Heart right ventricle (tissue), 16 donors: ENCODE data around the gene TUBA8. TPM values are rescaled to one million over a fixed set of nuclear protein-coding genes. Genes with fewer than 3 reads are reported as not detected.

Experiments used
- ATAC-seq, 8 donors: fragments of 200-7000 bp; cut with Tn5 transposase; one replicate each; pipeline ENCODE4 v1.9.1; 2020; ENCODE audit warnings: mild to moderate bottlenecking in 8 of 8, moderate library complexity in 8 of 8, moderate number of reproducible peaks in 1 of 8
- DNase-seq, 2 donors: peaks; one replicate each; pipeline ENCODE4 v3.0.0-alpha.2; 2020
- H3K27ac ChIP-seq, 10 donors: fragments of 200-600 bp; sonication (generic) in 2 of 10; one replicate each; pipeline versions ENCODE4 v1.5.0 to v1.8.0; 2020 to 2022; ENCODE audit warnings: mild to moderate bottlenecking in 3 of 10
- H3K27me3 ChIP-seq, 7 donors: fragments of 200-600 bp; one replicate each; pipeline ENCODE4 v1.8.0; 2021 to 2022; ENCODE audit warnings: mild to moderate bottlenecking in 2 of 7
- H3K36me3 ChIP-seq, 9 donors: fragments of 200-600 bp; sonication (generic) in 1 of 9; one replicate each; pipeline versions ENCODE4 v1.5.0 to v1.8.0; 2020 to 2022; ENCODE audit warnings: mild to moderate bottlenecking in 2 of 9
- H3K4me1 ChIP-seq, 9 donors: fragments of 200-600 bp; sonication (generic) in 1 of 9; one replicate each; pipeline versions ENCODE4 v1.5.0 to v1.8.0; 2020 to 2022; ENCODE audit warnings: mild to moderate bottlenecking in 4 of 9
- H3K4me3 ChIP-seq, 10 donors: fragments of 200-600 bp; sonication (generic) in 2 of 10; one replicate each; pipeline versions ENCODE4 v1.5.0 to v1.8.0; 2020 to 2022; ENCODE audit warnings: mild to moderate bottlenecking in 7 of 10, moderate library complexity in 2 of 10
- H3K9me3 ChIP-seq, 11 donors: fragments of 200-600 bp in 10 of 11; sonication (generic) in 2 of 11; one replicate each; pipeline versions ENCODE4 v1.5.0 to v1.8.0; 2013 to 2022; ENCODE audit warnings: mild to moderate bottlenecking in 2 of 11, control low read depth in 1 of 11, moderate library complexity in 1 of 11
- CTCF ChIP-seq, 9 donors: fragments of 200-600 bp; sonication (generic) in 2 of 9; IDR thresholded peaks; one replicate each; pipeline versions ENCODE4 v1.5.0 to v1.8.0; 2021 to 2022; ENCODE audit warnings: antibody characterized with exemption in 9 of 9, mild to moderate bottlenecking in 5 of 9, moderate library complexity in 1 of 9
- WGBS, 2 donors: extraction: QIAGEN DNeasy Blood & Tissue Kit; methylation state at CpG; one replicate each; pipeline ENCODE4 v1.1.7; 2013; ENCODE audit warnings: inconsistent platforms in 1 of 2; 5-methylcytosine and 5-hydroxymethylcytosine counted together
- intact Hi-C, 10 donors: fragments of 100-400 bp; cut with DNase I; formaldehyde crosslinking; loops; one replicate each; pipeline versions ENCODE4 v1.11.1 to v1.14.2; 2022
- polyA plus RNA-seq, 2 donors: library from polyadenylated mRNA; stranded (reverse); fragments of 200-250 nt; gene quantifications; one replicate each; pipeline ENCODE4 v1.2.3, GENCODE V29; 2013
- total RNA-seq, 10 donors: library from RNA; stranded (reverse); fragmentation: NEBNext Ultra II Directional in 3 of 10; extraction: Animal tissue kit (Norgen Biotek cat#: 25700) in 3 of 10; gene quantifications; one replicate each; pipeline versions ENCODE4 v1.2.1 to v1.2.4, GENCODE V29; 2021 to 2023
- donor health status: Arrhythmogenic right ventricular cardiomyopathy.
- donor health status: ischemic (EF 13 %, LVEDD 7.1; RV severe dilation, severe dysfunction).
- donor health status: healthy with polysubstance abuse.
- donor health status: DM: no; HTN: yes; CAD: no.
- donor health status: DM: no; HTN: no; CAD: no.
- donor health status: ischemic (EF 25% LVEDD 6.9; RV normal size, moderate dysfunction).
- donor health status: ischemic (EF 25% LVEDD 5.7; RV mildly dilated, moderate dysfunction).
- donor health status: healthy.
- donor health status: DM: yes; HTN: yes; CAD: no.
- donor health status: Ischemic cardiomyopathy.
- donor health status: ischemic (EF 35%, LVEDD 5.7; RV mildly dilated, moderate dysfunction).
- donor health status: nonischemic (EF 11% LVEDD 7.7; RV severe dilation, severe dysfunction).
- donor health status: DM: yes; HTN: yes; CAD: no.
- donor health status: PGD.
- donor health status: ischemic (EF 29% LVEDD 5.4; RV normal size, mild dysfunction).
- donor health status: nonischemic (EF 23%, LVEDD 6.1; RV moderate dilation, normal function).

Gene TUBA8
- total and polyA plus RNA-seq, 12 donors: 44.9 to 183 (median 109) TPM

GRCh38 chr22:18064636-18065035 lies 46.0 kb upstream of the TUBA8 start:
- Histone ChIP-seq H3K27ac (no peak overlapping the region), H3K4me1 (peaks cover 0 to 46% (median 6%) of the 10 kb centered on the region in 9 donors), H3K27me3 (peaks cover 0 to 23% (median 0%) of the 10 kb centered on the region in 7 donors), H3K36me3 (no peaks in the 10 kb centered on the region), H3K9me3 (no peaks in the 10 kb centered on the region), H3K4me3 (no peak overlapping the region)
- intact Hi-C loops: loop anchor here in 1 of 10 donors (5.0 to 10.0 kb wide), 2 partner anchors 42 to 320 kb away; partner anchors contain the start of gene MICAL3
- 91 to 95% methylated on average over 7 of the region's 7 CpGs for WGBS, 2 donors
- DNase-seq (no peak), ATAC-seq (no peak)
- no peak for TF ChIP-seq CTCF (IDR thresholded peaks at IDR 0.05)

GRCh38 chr22:18065256-18065655 lies 45.4 kb upstream of the TUBA8 start:
- WGBS, 2 donors: 71 to 80% methylated on average over 9 of the region's 9 CpGs
- peaks cover 0 to 23% (median 0%) of the 10 kb centered on the region in 7 donors for H3K27me3 ChIP-seq
- intact Hi-C loops: loop anchor here in 1 of 10 donors (5.0 to 10.0 kb wide), 2 partner anchors 43 to 320 kb away; partner anchors contain the start of gene MICAL3
- no peak for DNase-seq
- no peak overlapping the region for H3K4me3 ChIP-seq
- no peak for TF ChIP-seq CTCF (IDR thresholded peaks at IDR 0.05)
- H3K27ac ChIP-seq: no peak overlapping the region
- H3K36me3 ChIP-seq: no peaks in the 10 kb centered on the region
- ATAC-seq: no peak
- H3K9me3 ChIP-seq: no peaks in the 10 kb centered on the region
- H3K4me1 ChIP-seq: peaks cover 0 to 46% (median 6%) of the 10 kb centered on the region in 9 donors

GRCh38 chr22:18066181-18066859 lies 44.3 kb upstream of the TUBA8 start:
- intact Hi-C loops: loop anchor here in 1 of 10 donors (5.0 to 10.0 kb wide), 2 partner anchors 44 to 322 kb away; partner anchors contain the start of gene MICAL3
- H3K36me3 ChIP-seq: no peaks in the 10 kb centered on the region
- H3K27ac ChIP-seq: no peak overlapping the region
- no peak for TF ChIP-seq CTCF (IDR thresholded peaks at IDR 0.05)
- WGBS, 2 donors: 60 to 69% methylated on average over 12 of the region's 12 CpGs
- H3K4me3 ChIP-seq: no peak overlapping the region
- peaks cover 0 to 37% (median 6%) of the 10 kb centered on the region in 9 donors for H3K4me1 ChIP-seq
- ATAC-seq (no peak), DNase-seq (no peak)
- H3K9me3 ChIP-seq: no peaks in the 10 kb centered on the region
- H3K27me3 ChIP-seq: peaks cover 0 to 23% (median 0%) of the 10 kb centered on the region in 7 donors

- DNase-seq: no peak
- intact Hi-C loops: loop anchor here in 1 of 10 donors (5.0 to 10.0 kb wide), 2 partner anchors 45 to 322 kb away; partner anchors contain the start of gene MICAL3
- no peak overlapping the region for H3K4me3 ChIP-seq
- no peaks in the 10 kb centered on the region for H3K9me3 ChIP-seq
- H3K36me3 ChIP-seq: no peaks in the 10 kb centered on the region
- 92% methylated on average over 3 of the region's 3 CpGs for whole genome bisulfite sequencing, 2 donors
- no peak for TF ChIP-seq CTCF (IDR thresholded peaks at IDR 0.05)
- peaks cover 0 to 32% (median 6%) of the 10 kb centered on the region in 9 donors for H3K4me1 ChIP-seq
- ATAC-seq: no peak
- peaks cover 0 to 23% (median 0%) of the 10 kb centered on the region in 7 donors for H3K27me3 ChIP-seq
- peak overlapping the region in 5 of 10 donors; percentile 78 to 97 (median 89) for H3K27ac ChIP-seq
These were observed 43.5 kb upstream of the TUBA8 start for GRCh38 chr22:18067121-18067520.
